K562 (cell line): ENCODE results near the gene CAPN10. TPM values are rescaled to one million over a fixed set of nuclear protein-coding genes. Genes with fewer than 3 reads are reported as not detected.

ENCODE experiments used
- ATAC-seq: fragments of 200-7000 bp; cut with Tn5 transposase; 3 replicates; pipeline ENCODE4 v1.9.1; 2020; ENCODE audit warnings: moderate library complexity
- BruUV-seq: library from RNA; stranded (reverse); fragments of 400-500 nt; replicated peaks from 2 replicates; lab custom pipeline; 2021; lab: Mats Ljungman, UMichigan
- CTCF ChIA-PET: fragments of 300-600 bp; formaldehyde crosslinking; extraction: SDS; loops from one replicate; lab custom pipeline; 2021; ENCODE audit warnings: low intra/inter-chr PET ratio; lab: Yijun Ruan, JAX
- POLR2A ChIA-PET: fragments of 300-600, 350-650 bp; sonication (Branson Sonifier 250); formaldehyde crosslinking; extraction: SDS; loops from one replicate; lab custom pipeline; 2021; ENCODE audit warnings: antibody characterized with exemption, inconsistent platforms; lab: Yijun Ruan, JAX
- DNase-seq, 4 experiments: peaks; one replicate each; pipeline versions ENCODE4 v3.0.0 to v3.0.0-alpha.2; 2011 to 2018; ENCODE audit warnings: low spot score in 3 of 4, mixed read lengths in 3 of 4; ENCODE audit errors: extremely low read depth in 1 of 4
- FAIRE-seq: peaks from 2 replicates; lab custom pipeline; 2011; peaks lifted over from hg19 to GRCh38; lab: Jason Lieb, UNC
- H2AFZ ChIP-seq: 2 replicates; pipeline ENCODE4 v1.6.0; 2011; ENCODE audit warnings: low read depth, low read length, control low read depth, inconsistent platforms
- H3K27ac ChIP-seq: fragments of 200-600 bp; 3 replicates; pipeline ENCODE4 v1.8.0; 2011; ENCODE audit warnings: low read depth, mild to moderate bottlenecking, control low read depth, inconsistent platforms, low read length, moderate library complexity, mixed read lengths; ENCODE audit errors: extremely low read depth
- H3K27me3 ChIP-seq, 2 experiments: fragments of 300-600 bp in 1 of 2; 2 replicates in 1 of 2; 3 replicates in 1 of 2; pipeline versions ENCODE4 v1.6.0 to v1.8.0; 2011; ENCODE audit warnings: inconsistent platforms in 2 of 2, low read length in 2 of 2, mild to moderate bottlenecking in 1 of 2, mixed read lengths in 1 of 2, moderate library complexity in 1 of 2; ENCODE audit not compliant: control insufficient read depth in 2 of 2, insufficient read depth in 2 of 2
- H3K36me3 ChIP-seq: fragments of 300-600 bp; 3 replicates; pipeline ENCODE4 v1.8.0; 2011; ENCODE audit warnings: mild to moderate bottlenecking, low read length, inconsistent platforms; ENCODE audit not compliant: control insufficient read depth, insufficient read depth
- H3K4me1 ChIP-seq, 2 experiments: fragments of 200-600 bp in 1 of 2; replicated peaks in 1 of 2; 2 replicates in 1 of 2; 3 replicates in 1 of 2; pipeline versions ENCODE4 v1.5.1 to v1.8.0; 2011; ENCODE audit warnings: inconsistent platforms in 2 of 2, low read length in 2 of 2, mild to moderate bottlenecking in 1 of 2, mixed read lengths in 1 of 2, moderate library complexity in 1 of 2; ENCODE audit not compliant: control insufficient read depth in 2 of 2, insufficient read depth in 2 of 2
- H3K4me2 ChIP-seq: 2 replicates; pipeline ENCODE4 v1.6.1; 2011; ENCODE audit warnings: low read length, control low read depth, inconsistent platforms, mixed read lengths; ENCODE audit not compliant: insufficient read depth
- H3K4me3 ChIP-seq: fragments of 200-600 bp; sonication (generic), shearing (Covaris generic); 2 replicates; pipeline ENCODE4 v1.5.1; 2016; ENCODE audit warnings: control low read depth, inconsistent platforms
- H3K79me2 ChIP-seq: fragments of 200-600 bp; 3 replicates; pipeline ENCODE4 v1.8.0; 2011; ENCODE audit warnings: low read length, inconsistent platforms; ENCODE audit not compliant: control insufficient read depth, insufficient read depth
- H3K9ac ChIP-seq, 2 experiments: 2 replicates each; pipeline versions ENCODE4 v1.6.0 to v1.6.1; 2011; ENCODE audit warnings: low read depth in 2 of 2, low read length in 2 of 2, control low read depth in 1 of 2, inconsistent platforms in 1 of 2, mild to moderate bottlenecking in 1 of 2, mixed read lengths in 1 of 2; ENCODE audit not compliant: insufficient read depth in 1 of 2
- H3K9me1 ChIP-seq: one replicate; pipeline ENCODE4 v1.6.0; 2011; ENCODE audit warnings: inconsistent platforms, mild to moderate bottlenecking, low read length, moderate library complexity; ENCODE audit not compliant: control insufficient read depth, insufficient read depth
- H3K9me3 ChIP-seq: replicated peaks from 2 replicates; pipeline ENCODE4 v1.5.1; 2011; ENCODE audit warnings: low read depth, low read length, inconsistent platforms; ENCODE audit not compliant: control insufficient read depth, insufficient read depth
- H4K20me1 ChIP-seq: replicated peaks from 2 replicates; pipeline ENCODE4 v1.6.1; 2011; ENCODE audit warnings: low read length, inconsistent platforms, mixed read lengths; ENCODE audit not compliant: control insufficient read depth, insufficient read depth
- ARNT ChIP-seq, 2 experiments: fragments of 450-650 bp; IDR thresholded peaks; 2 replicates each; pipeline ENCODE4 v1.6.1; 2016; ENCODE audit warnings: mild to moderate bottlenecking in 1 of 2
- BCLAF1 ChIP-seq, 2 experiments: fragments of 450-650 bp in 1 of 2; IDR thresholded peaks; 2 replicates each; pipeline ENCODE4 v1.6.1; 2011 to 2017; ENCODE audit warnings: low read depth in 2 of 2, antibody characterized with exemption in 1 of 2, borderline replicate concordance in 1 of 2, low read length in 1 of 2, mild to moderate bottlenecking in 1 of 2, mixed read lengths in 1 of 2; ENCODE audit not compliant: control insufficient read depth in 1 of 2
- CBX3 ChIP-seq, 2 experiments: IDR thresholded peaks; 1 replicate in 1 of 2; 2 replicates in 1 of 2; pipeline ENCODE4 v1.6.1; 2012; ENCODE audit warnings: inconsistent platforms in 2 of 2, low read length in 2 of 2, borderline replicate concordance in 1 of 2, control low read depth in 1 of 2
- CREB3L1 ChIP-seq: fragments of 450-650 bp; IDR thresholded peaks from 2 replicates; pipeline ENCODE4 v1.6.1; 2014; ENCODE audit warnings: low read depth, mild to moderate bottlenecking, moderate library complexity, borderline replicate concordance
- E2F6 ChIP-seq, 2 experiments: IDR thresholded peaks; 2 replicates each; pipeline ENCODE4 v1.6.1; 2011; ENCODE audit warnings: borderline replicate concordance in 1 of 2, control low read depth in 1 of 2, low read depth in 1 of 2, low read length in 1 of 2, mild to moderate bottlenecking in 1 of 2, mixed read lengths in 1 of 2, moderate library complexity in 1 of 2; ENCODE audit not compliant: insufficient read depth in 1 of 2, insufficient read length in 1 of 2, poor library complexity in 1 of 2, severe bottlenecking in 1 of 2; ENCODE audit errors: extremely low read depth in 1 of 2
- HDAC1 ChIP-seq, 2 experiments: fragments of 450-650 bp; IDR thresholded peaks; 2 replicates each; pipeline ENCODE4 v1.6.1; 2016 to 2017; ENCODE audit warnings: inconsistent platforms in 1 of 2, mild to moderate bottlenecking in 1 of 2, moderate library complexity in 1 of 2
- IRF1 ChIP-seq: sonication (generic); formaldehyde crosslinking; IDR thresholded peaks from 2 replicates; pipeline ENCODE4 v1.8.0; 2022; ENCODE audit warnings: missing genetic modification reagents, mild to moderate bottlenecking, borderline replicate concordance
- JUND ChIP-seq, 2 experiments: IDR thresholded peaks; 2 replicates in 1 of 2; 3 replicates in 1 of 2; pipeline ENCODE4 v1.6.1; 2011; ENCODE audit warnings: borderline replicate concordance in 2 of 2, low read depth in 2 of 2, low read length in 2 of 2, improper control_type of control experiment in 1 of 2, missing biosample characterization in 1 of 2, missing genetic modification characterization in 1 of 2, missing genetic modification reagents in 1 of 2
- KLF6 ChIP-seq: fragments of 250-450 bp; sonication (Bioruptor Pico); IDR thresholded peaks from 2 replicates; pipeline ENCODE4 v1.4.0; 2020; ENCODE audit warnings: mild to moderate bottlenecking, moderate library complexity, borderline replicate concordance
- LARP7 ChIP-seq: fragments of 450-650 bp; IDR thresholded peaks from 2 replicates; pipeline ENCODE4 v1.6.1; 2016
- ZKSCAN3 ChIP-seq: fragments of 250-450 bp; sonication (Bioruptor Pico); IDR thresholded peaks from 2 replicates; pipeline ENCODE4 v1.4.0; 2020
- ZNF431 ChIP-seq: sonication (generic); formaldehyde crosslinking; IDR thresholded peaks from 2 replicates; pipeline ENCODE4 v1.8.0; 2022; ENCODE audit warnings: mild to moderate bottlenecking, missing genetic modification reagents
- WGBS: fragments of 100-300 bp; shearing (Covaris generic); methylation state at CpG from one replicate; pipeline ENCODE4 v1.1.6; 2016; ENCODE audit warnings: low coverage, mixed read lengths; ENCODE audit not compliant: insufficient coverage; ENCODE audit errors: missing lambda C conversion rate; 5-methylcytosine and 5-hydroxymethylcytosine counted together
- in situ Hi-C: fragments of 300-500 bp; cut with MboI; formaldehyde crosslinking; loops from 4 replicates; pipeline ENCODE4 v1.15.0; 2018; ENCODE audit warnings: inconsistent platforms, mixed read lengths
- intact Hi-C: fragments of 100-400 bp; cut with micrococcal nuclease; formaldehyde crosslinking; loops from 2 replicates; pipeline ENCODE4 v1.14.2; 2022
- polyA plus RNA-seq, 8 experiments: library from polyadenylated mRNA; depleted of rRNA in 4 of 8; stranded (reverse) in 5 of 8; unstranded in 3 of 8; fragments of >200 nt; fragmentation: Nextera tagmentation in 2 of 8; fragmentation: Illumina TruSeq in 1 of 8; extraction: Ambion mirVana in 2 of 8; extraction: Trizol in 1 of 8; gene quantifications; 2 replicates each; pipeline versions ENCODE4 v1.2.1 to v1.2.3, GENCODE V29; 2011 to 2014; ENCODE audit warnings: inconsistent platforms in 1 of 8, missing spikeins in 1 of 8
- total RNA-seq, 7 experiments: library from RNA; depleted of rRNA in 6 of 7; stranded (reverse); fragments of >200 nt in 6 of 7; fragmentation: Illumina TruSeq in 2 of 7; extraction: Trizol in 2 of 7; gene quantifications; 2 replicates each; pipeline versions ENCODE4 v1.2.1 to v1.2.3, GENCODE V29; 2011 to 2021; ENCODE audit warnings: low replicate concordance in 1 of 7

CAPN10 gene
- total and polyA plus RNA-seq, 9 of the 15 experiments (the other 6 are each of a cell fraction or from before 2014, with no cell fraction given) = 0.08 to 26.1 (median 8.4) TPM

GRCh38 chr2:240637116-240637900, 50.8 kb downstream of the CAPN10 start:
- no peak overlapping the region for H3K9ac ChIP-seq
- 5% methylated on average over 13 of the region's 17 CpGs for WGBS
- in situ Hi-C loops = no loop called here
- CTCF ChIA-PET = no interaction called here
- no peak for TF ChIP-seq HDAC1 (IDR thresholded peaks at IDR 0.05)
- no peak for TF ChIP-seq JUND (IDR thresholded peaks at IDR 0.05; ENCODE audit: borderline replicate concordance, low read depth, low read length)
- no peak for TF ChIP-seq JUND (tag; IDR thresholded peaks at IDR 0.05; ENCODE audit: borderline replicate concordance, low read depth, low read length)
- no peak for TF ChIP-seq CREB3L1
- TF ChIP-seq IRF1 = no peak
- no peak for TF ChIP-seq BCLAF1 (IDR thresholded peaks at IDR 0.05; ENCODE audit: borderline replicate concordance in 1 of 2, control insufficient read depth in 1 of 2, low read depth in 2 of 2, low read length in 1 of 2)
- TF ChIP-seq LARP7 = no peak
- no peak for TF ChIP-seq ARNT (IDR thresholded peaks at IDR 0.05)
- TF ChIP-seq CBX3 (IDR thresholded peaks at IDR 0.05; ENCODE audit: borderline replicate concordance in 1 of 2, low read length in 2 of 2) = no peak
- no peak for TF ChIP-seq KLF6 (CRISPR knock-in tag)
- no peak for TF ChIP-seq ZNF431
- TF ChIP-seq ZKSCAN3 = no peak
- TF ChIP-seq E2F6 (IDR thresholded peaks at IDR 0.05; ENCODE audit: borderline replicate concordance in 1 of 2, extremely low read depth in 1 of 2, insufficient read depth in 1 of 2, insufficient read length in 1 of 2, low read depth in 1 of 2, low read length in 1 of 2, poor library complexity in 1 of 2, severe bottlenecking in 1 of 2) = no peak
- TF ChIP-seq, all 486 proteins: peak for 0
- Histone ChIP-seq H4K20me1 (no peaks in the 10 kb centered on the region), H3K4me3 (no peak overlapping the region), H3K4me1 (no peaks in the 10 kb centered on the region), H3K4me2 (no peak overlapping the region), H3K9me1 (no peaks in the 10 kb centered on the region), H3K9me3 (0 out of 2 replicates have a peak, but pooled peaks cover 1% of the 10 kb centered on the region), H3K79me2 (no peaks in the 10 kb centered on the region), H3K27ac (no peak overlapping the region), H3K36me3 (no peaks in the 10 kb centered on the region), H3K27me3 (peaks cover 3 to 18% of the 10 kb centered on the region in 2 experiments; a peak in 3 of 5 replicates), H2AFZ (no peak overlapping the region)
- POLR2A ChIA-PET = no interaction called here
- intact Hi-C loops = no loop called here
- DNase-seq (no peak), ATAC-seq (no peak), FAIRE-seq (no peak)
- BruUV-seq = no TSS peak
